IMR-90 (cell line): ENCODE results near the gene PLXNC1. TPM values are rescaled to one million over a fixed set of nuclear protein-coding genes. Genes with fewer than 3 reads are reported as not detected.

ENCODE experiments used
- ATAC-seq: fragments of 200-7000 bp; cut with Tn5 transposase; 2 replicates; pipeline ENCODE4 v1.9.1; 2020; ENCODE audit warnings: low read depth, mild to moderate bottlenecking, moderate library complexity
- BruUV-seq: library from RNA; stranded (reverse); fragments of 400-500 nt; replicated peaks from 2 replicates; lab custom pipeline; 2021; lab: Mats Ljungman, UMichigan
- CTCF ChIA-PET: fragments of 300-600 bp; formaldehyde crosslinking; extraction: SDS; loops from one replicate; lab custom pipeline; 2021; ENCODE audit warnings: antibody characterized with exemption; lab: Yijun Ruan, JAX
- POLR2A ChIA-PET: fragments of 300-600 bp; sonication (Branson Sonifier 250); formaldehyde crosslinking; loops from one replicate; lab custom pipeline; 2022; ENCODE audit warnings: antibody characterized with exemption; ENCODE audit not compliant: unreplicated experiment; lab: Charles Lee
- DNase-seq: peaks from one replicate; pipeline ENCODE4 v3.0.0; 2013
- H2AFZ ChIP-seq: replicated peaks from 2 replicates; pipeline ENCODE3; 2013; ENCODE audit warnings: low read length, mild to moderate bottlenecking; ENCODE audit not compliant: poor library complexity
- H2AK5ac ChIP-seq: 2 replicates; pipeline ENCODE4 v1.6.1; 2013; ENCODE audit warnings: low read depth, low read length, inconsistent platforms
- H2AK9ac ChIP-seq: replicated peaks from 2 replicates; pipeline ENCODE3; 2013; ENCODE audit warnings: mild to moderate bottlenecking, low read depth, low read length, moderate library complexity; ENCODE audit not compliant: poor library complexity
- H2BK120ac ChIP-seq: 2 replicates; pipeline ENCODE4 v1.6.1; 2013; ENCODE audit warnings: low read depth, low read length, inconsistent platforms
- H2BK15ac ChIP-seq: 3 replicates; pipeline ENCODE4 v1.6.1; 2013; ENCODE audit warnings: low read depth, low read length, inconsistent platforms
- H2BK20ac ChIP-seq: 2 replicates; pipeline ENCODE4 v1.6.1; 2013; ENCODE audit warnings: low read depth, mild to moderate bottlenecking, inconsistent platforms, low read length, moderate library complexity
- H2BK5ac ChIP-seq: 2 replicates; pipeline ENCODE4 v1.6.1; 2013; ENCODE audit warnings: mild to moderate bottlenecking, low read depth, low read length, inconsistent platforms; ENCODE audit not compliant: poor library complexity, severe bottlenecking
- H3K14ac ChIP-seq: replicated peaks from 2 replicates; pipeline ENCODE4 v1.6.1; 2013; ENCODE audit warnings: low read depth, low read length, inconsistent platforms
- H3K18ac ChIP-seq: 2 replicates; pipeline ENCODE4 v1.6.1; 2013; ENCODE audit warnings: low read depth, low read length, control low read depth
- H3K23ac ChIP-seq: 2 replicates; pipeline ENCODE4 v1.6.1; 2013; ENCODE audit warnings: low read depth, low read length, inconsistent platforms
- H3K27ac ChIP-seq: 2 replicates; pipeline ENCODE4 v1.5.1; 2013; ENCODE audit warnings: mild to moderate bottlenecking, control low read depth, low read length; ENCODE audit not compliant: insufficient read depth
- H3K27me3 ChIP-seq: 2 replicates; pipeline ENCODE4 v1.6.1; 2013; ENCODE audit warnings: low read length; ENCODE audit not compliant: control insufficient read depth, insufficient read depth
- H3K36me3 ChIP-seq: 2 replicates; pipeline ENCODE4 v1.6.1; 2013; ENCODE audit warnings: low read length, mixed read lengths; ENCODE audit not compliant: control insufficient read depth, insufficient read depth
- H3K4ac ChIP-seq: 2 replicates; pipeline ENCODE4 v1.6.1; 2013; ENCODE audit warnings: low read depth, low read length, inconsistent platforms
- H3K4me1 ChIP-seq: 2 replicates; pipeline ENCODE4 v1.6.1; 2013; ENCODE audit warnings: low read length, mixed read lengths; ENCODE audit not compliant: control insufficient read depth, insufficient read depth
- H3K4me2 ChIP-seq: 2 replicates; pipeline ENCODE4 v1.6.1; 2013; ENCODE audit warnings: low read depth, mild to moderate bottlenecking, control low read depth, low read length, moderate library complexity
- H3K4me3 ChIP-seq: 2 replicates; pipeline ENCODE4 v1.5.1; 2013; ENCODE audit warnings: low read depth, mild to moderate bottlenecking, control low read depth, low read length, moderate library complexity; ENCODE audit not compliant: insufficient read depth
- H3K56ac ChIP-seq: 2 replicates; pipeline ENCODE4 v1.6.1; 2013; ENCODE audit warnings: low read length, inconsistent platforms; ENCODE audit not compliant: insufficient read depth; ENCODE audit errors: extremely low read depth
- H3K79me1 ChIP-seq, 2 experiments: 2 replicates each; pipeline ENCODE4 v1.6.1; 2013; ENCODE audit warnings: low read length in 2 of 2, inconsistent platforms in 1 of 2, low read depth in 1 of 2
- H3K9ac ChIP-seq: 2 replicates; pipeline ENCODE4 v1.6.1; 2013; ENCODE audit warnings: low read depth, low read length, control low read depth
- H3K9me1 ChIP-seq: 2 replicates; pipeline ENCODE4 v1.6.1; 2013; ENCODE audit warnings: low read length, inconsistent platforms; ENCODE audit not compliant: insufficient read depth
- H3K9me3 ChIP-seq: 2 replicates; pipeline ENCODE4 v1.6.1; 2013; ENCODE audit warnings: low read length; ENCODE audit not compliant: control insufficient read depth, insufficient read depth
- H4K20me1 ChIP-seq: 2 replicates; pipeline ENCODE4 v1.6.1; 2013; ENCODE audit warnings: low read length, inconsistent platforms; ENCODE audit not compliant: insufficient read depth
- H4K5ac ChIP-seq: 2 replicates; pipeline ENCODE4 v1.6.1; 2013; ENCODE audit warnings: mild to moderate bottlenecking, low read depth, low read length, control low read depth
- H4K8ac ChIP-seq, 2 experiments: 2 replicates each; pipeline ENCODE4 v1.6.1; 2013; ENCODE audit warnings: low read depth in 2 of 2, low read length in 2 of 2, control low read depth in 1 of 2, inconsistent platforms in 1 of 2
- H4K91ac ChIP-seq: 2 replicates; pipeline ENCODE4 v1.6.1; 2013; ENCODE audit warnings: low read depth, low read length, inconsistent platforms; ENCODE audit not compliant: insufficient read depth
- CEBPB ChIP-seq: IDR thresholded peaks from 2 replicates; pipeline ENCODE4 v1.6.1; 2012; ENCODE audit warnings: low read depth, low read length, improper control_type of control experiment
- CHD1 ChIP-seq: IDR thresholded peaks from 2 replicates; pipeline ENCODE4 v1.6.1; 2012; ENCODE audit warnings: low read depth, low read length, improper control_type of control experiment
- CTCF ChIP-seq: conservative IDR thresholded peaks from 2 replicates; pipeline ENCODE4 v1.5.1; 2012; ENCODE audit warnings: mild to moderate bottlenecking, low read depth, low read length, improper control_type of control experiment
- ELK1 ChIP-seq: fragments of 150-350 bp; IDR thresholded peaks from 2 replicates; pipeline ENCODE4 v1.6.1; 2016; ENCODE audit warnings: low read depth, mild to moderate bottlenecking, low read length, moderate library complexity, borderline replicate concordance
- FOS ChIP-seq: fragments of 150-350 bp; IDR thresholded peaks from 2 replicates; pipeline ENCODE4 v1.6.1; 2016; ENCODE audit warnings: low read depth, low read length
- MAFK ChIP-seq: IDR thresholded peaks from 2 replicates; pipeline ENCODE4 v1.6.1; 2012; ENCODE audit warnings: low read depth, low read length, improper control_type of control experiment
- MAZ ChIP-seq: IDR thresholded peaks from 2 replicates; pipeline ENCODE4 v1.6.1; 2012; ENCODE audit warnings: low read depth, mild to moderate bottlenecking, low read length, improper control_type of control experiment, moderate library complexity, borderline replicate concordance
- MXI1 ChIP-seq: IDR thresholded peaks from 2 replicates; pipeline ENCODE4 v1.6.1; 2012; ENCODE audit warnings: low read depth, mild to moderate bottlenecking, low read length, moderate library complexity, borderline replicate concordance
- NFE2L2 ChIP-seq: fragments of 150-350 bp; IDR thresholded peaks from 2 replicates; pipeline ENCODE4 v1.6.1; 2016; ENCODE audit warnings: low read depth, mild to moderate bottlenecking, low read length
- POLR2A ChIP-seq: IDR thresholded peaks from 2 replicates; pipeline ENCODE4 v1.6.1; 2012; ENCODE audit warnings: mild to moderate bottlenecking, low read depth, low read length
- RAD21 ChIP-seq: IDR thresholded peaks from 2 replicates; pipeline ENCODE4 v1.6.1; 2012; ENCODE audit warnings: low read length, improper control_type of control experiment
- RCOR1 ChIP-seq: IDR thresholded peaks from 2 replicates; pipeline ENCODE4 v1.6.1; 2012; ENCODE audit warnings: mild to moderate bottlenecking, low read length, improper control_type of control experiment; ENCODE audit not compliant: insufficient replicate concordance
- RFX5 ChIP-seq: IDR thresholded peaks from 2 replicates; pipeline ENCODE4 v1.8.0; 2012; ENCODE audit warnings: low read depth, mild to moderate bottlenecking, low read length, moderate library complexity
- SMC3 ChIP-seq: fragments of 150-350 bp; IDR thresholded peaks from 2 replicates; pipeline ENCODE4 v1.6.1; 2016; ENCODE audit warnings: low read depth, mild to moderate bottlenecking, antibody characterized with exemption, low read length, moderate library complexity
- USF2 ChIP-seq: fragments of 150-350 bp; IDR thresholded peaks from 2 replicates; pipeline ENCODE4 v1.6.1; 2017; ENCODE audit warnings: mild to moderate bottlenecking, antibody characterized with exemption, low read length, low read depth
- WGBS, 2 experiments: methylation state at CpG; one replicate each; pipeline versions ENCODE4 v1.1.5 to v1.1.7; 2013; ENCODE audit warnings: missing lambda C conversion rate in 2 of 2; ENCODE audit not compliant: insufficient read length in 1 of 2; ENCODE audit errors: extremely low coverage in 2 of 2; 5-methylcytosine and 5-hydroxymethylcytosine counted together
- dilution Hi-C: fragments of 300-500 bp; cut with HindIII; formaldehyde crosslinking; loops from one replicate; pipeline ENCODE4 v1.14.3; 2018; ENCODE audit warnings: low sequenced_read_pairs; ENCODE audit not compliant: unreplicated experiment
- in situ Hi-C: fragments of 300-500 bp; cut with MboI; formaldehyde crosslinking; loops from 3 replicates; pipeline ENCODE4 v1.14.3; 2019; ENCODE audit warnings: low sequenced_read_pairs, inconsistent platforms, mixed read lengths
- intact Hi-C: fragments of 100-400 bp; cut with micrococcal nuclease; formaldehyde crosslinking; loops from 2 replicates; pipeline ENCODE4 v1.10.0; 2022
- polyA plus RNA-seq, 3 experiments: library from polyadenylated mRNA; depleted of rRNA; stranded (reverse); fragments of >200 nt; gene quantifications; 2 replicates each; pipeline ENCODE4 v1.2.3, GENCODE V29; 2012; ENCODE audit warnings: low replicate concordance in 1 of 3
- total RNA-seq: library from RNA; depleted of rRNA; stranded (reverse); fragments of >200 nt; gene quantifications from 2 replicates; pipeline ENCODE4 v1.2.3, GENCODE V29; 2012

PLXNC1 gene
- total and polyA plus RNA-seq, 2 of the 4 experiments (the other 2 are of a cell fraction) = 1.0 to 1.6 TPM

GRCh38 chr12:94179723-94180122, 31.3 kb downstream of the PLXNC1 start:
- no peak overlapping the region for H3K4me3 ChIP-seq
- no peaks in the 10 kb centered on the region for H3K9me1 ChIP-seq
- ATAC-seq (no peak), DNase-seq (no peak)
- H2AFZ ChIP-seq = no peak overlapping the region
- H3K79me1 ChIP-seq = no peaks in the 10 kb centered on the region
- in situ Hi-C loops = no loop called here
- H3K23ac ChIP-seq = no peak overlapping the region
- H3K4ac ChIP-seq = no peak overlapping the region
- H3K27ac ChIP-seq = no peak overlapping the region
- no peak overlapping the region; the same call in 1 of the 2 replicates for H2AK5ac ChIP-seq
- H4K20me1 ChIP-seq = no peaks in the 10 kb centered on the region
- intact Hi-C loops = no loop called here
- no peak overlapping the region for H3K18ac ChIP-seq
- ChIA-PET CTCF (no interaction called here), POLR2A (no interaction called here)
- H3K56ac ChIP-seq = no peak overlapping the region
- H2BK20ac ChIP-seq = no peak overlapping the region
- BruUV-seq = no TSS peak
- H2AK9ac ChIP-seq = no peak overlapping the region
- H4K91ac ChIP-seq = no peak overlapping the region
- no peak overlapping the region for H3K9ac ChIP-seq
- WGBS, 2 experiments = 94% methylated on average over 2 of the region's 3 CpGs; no CpG with 5 or more reads in 1 of the 2 experiments
- H3K9me3 ChIP-seq = peaks cover 4% of the 10 kb centered on the region
- no peak overlapping the region for H4K5ac ChIP-seq
- TF ChIP-seq MAFK (no peak), MAZ (no peak), MXI1 (no peak), RCOR1 (no peak), POLR2A (no peak), CTCF (no peak), NFE2L2 (no peak), ELK1 (no peak), CEBPB (no peak), CHD1 (no peak), SMC3 (no peak), RFX5 (no peak), RAD21 (no peak), FOS (no peak), USF2 (no peak)
- H3K4me2 ChIP-seq = no peak overlapping the region
- no peaks in the 10 kb centered on the region for H3K36me3 ChIP-seq
- H3K4me1 ChIP-seq = peaks cover 4% of the 10 kb centered on the region; the same call in 1 of the 2 replicates
- no peak overlapping the region for H2BK15ac ChIP-seq
- H3K14ac ChIP-seq = no peak overlapping the region
- no peak overlapping the region for H2BK120ac ChIP-seq
- H3K27me3 ChIP-seq = peaks cover 2% of the 10 kb centered on the region; the same call in 1 of the 2 replicates
- dilution Hi-C loops = no loop called here
- H2BK5ac ChIP-seq = no peak overlapping the region
- no peak overlapping the region for H4K8ac ChIP-seq
